ENCODE data around the gene PCP4.

The PCP4 gene

GRCh38 chr21:39938086-39938625 is 70.9 kb downstream of the PCP4 start:
- Histone ChIP-seq H3K27me3 (ENCODE audit: low read length) (no peaks in the 10 kb centered on the region), H3F3A (ENCODE audit: insufficient read depth) (no peaks in the 10 kb centered on the region), H3K9me3 (ENCODE audit: insufficient read depth, low read length) (no peaks in the 10 kb centered on the region), H3K4me2 (ENCODE audit: low read depth, low read length, poor library complexity, severe bottlenecking) (no peak overlapping the region), H3K36me3 (ENCODE audit: low read length) (no peaks in the 10 kb centered on the region), H3K27ac (ENCODE audit: low read depth, low read length) (no peak overlapping the region), H4K20me1 (ENCODE audit: low read depth, low read length) (no peaks in the 10 kb centered on the region), H3K4me3 (ENCODE audit: insufficient read depth, low read length, poor library complexity, severe bottlenecking) (no peak overlapping the region), H2AFZ (ENCODE audit: low read depth, low read length, severe bottlenecking) (no peak overlapping the region), H3K9me2 (replicated peaks; ENCODE audit: insufficient read depth, low read length) (no peaks in the 10 kb centered on the region), H3K79me2 (ENCODE audit: insufficient read depth, low read length) (no peaks in the 10 kb centered on the region), H3K9ac (ENCODE audit: low read length) (no peak overlapping the region)
- TF ChIP-seq CTCF (IDR thresholded peaks at IDR 0.05; ENCODE audit: insufficient read depth, low read length, poor library complexity, severe bottlenecking) (no peak), EZH2phosphoT487 (conservative IDR thresholded peaks at IDR 0.05; ENCODE audit: low read length) (no peak)

- no peak overlapping the region for H3K4me2 ChIP-seq (ENCODE audit: low read depth, low read length, poor library complexity, severe bottlenecking)
- no peaks in the 10 kb centered on the region for H3K79me2 ChIP-seq (ENCODE audit: insufficient read depth, low read length)
- no peaks in the 10 kb centered on the region for H3K9me2 ChIP-seq (replicated peaks; ENCODE audit: insufficient read depth, low read length)
- no peaks in the 10 kb centered on the region for H3K9me3 ChIP-seq (ENCODE audit: insufficient read depth, low read length)
- no peak overlapping the region for H3K9ac ChIP-seq (ENCODE audit: low read length)
- TF ChIP-seq CTCF (IDR thresholded peaks at IDR 0.05; ENCODE audit: insufficient read depth, low read length, poor library complexity, severe bottlenecking): no peak
- no peak for TF ChIP-seq EZH2phosphoT487 (conservative IDR thresholded peaks at IDR 0.05; ENCODE audit: low read length)
- no peaks in the 10 kb centered on the region for H3F3A ChIP-seq (ENCODE audit: insufficient read depth)
- no peak overlapping the region for H3K4me3 ChIP-seq (ENCODE audit: insufficient read depth, low read length, poor library complexity, severe bottlenecking)
- no peaks in the 10 kb centered on the region for H3K36me3 ChIP-seq (ENCODE audit: low read length)
- H3K27ac ChIP-seq (ENCODE audit: low read depth, low read length): no peak overlapping the region
- H2AFZ ChIP-seq (ENCODE audit: low read depth, low read length, severe bottlenecking): no peak overlapping the region
- no peaks in the 10 kb centered on the region; the same call in 1 of the 2 replicates for H3K27me3 ChIP-seq (ENCODE audit: low read length)
- H4K20me1 ChIP-seq (ENCODE audit: low read depth, low read length): no peaks in the 10 kb centered on the region
Measured at GRCh38 chr21:39946199-39946598, 79.0 kb downstream of the PCP4 start.

- H3K9me2 ChIP-seq (replicated peaks; ENCODE audit: insufficient read depth, low read length): no peaks in the 10 kb centered on the region
- H3K27ac ChIP-seq (ENCODE audit: low read depth, low read length): no peak overlapping the region
- no peak overlapping the region for H3K4me3 ChIP-seq (ENCODE audit: insufficient read depth, low read length, poor library complexity, severe bottlenecking)
- H4K20me1 ChIP-seq (ENCODE audit: low read depth, low read length): no peaks in the 10 kb centered on the region
- TF ChIP-seq EZH2phosphoT487 (conservative IDR thresholded peaks at IDR 0.05; ENCODE audit: low read length) (no peak), CTCF (IDR thresholded peaks at IDR 0.05; ENCODE audit: insufficient read depth, low read length, poor library complexity, severe bottlenecking) (no peak)
- no peaks in the 10 kb centered on the region for H3K9me3 ChIP-seq (ENCODE audit: insufficient read depth, low read length)
- H3K36me3 ChIP-seq (ENCODE audit: low read length): no peaks in the 10 kb centered on the region
- H3F3A ChIP-seq (ENCODE audit: insufficient read depth): no peaks in the 10 kb centered on the region
- H3K4me2 ChIP-seq (ENCODE audit: low read depth, low read length, poor library complexity, severe bottlenecking): no peak overlapping the region
- no peaks in the 10 kb centered on the region for H3K79me2 ChIP-seq (ENCODE audit: insufficient read depth, low read length)
- H3K27me3 ChIP-seq (ENCODE audit: low read length): no peaks in the 10 kb centered on the region; the same call in 1 of the 2 replicates
- H3K9ac ChIP-seq (ENCODE audit: low read length): no peak overlapping the region
- no peak overlapping the region for H2AFZ ChIP-seq (ENCODE audit: low read depth, low read length, severe bottlenecking)
Measured at GRCh38 chr21:39947031-39947430, 79.8 kb downstream of the PCP4 start.
